ENCODE measurements around the gene MLH3.

The MLH3 gene

DNA sequence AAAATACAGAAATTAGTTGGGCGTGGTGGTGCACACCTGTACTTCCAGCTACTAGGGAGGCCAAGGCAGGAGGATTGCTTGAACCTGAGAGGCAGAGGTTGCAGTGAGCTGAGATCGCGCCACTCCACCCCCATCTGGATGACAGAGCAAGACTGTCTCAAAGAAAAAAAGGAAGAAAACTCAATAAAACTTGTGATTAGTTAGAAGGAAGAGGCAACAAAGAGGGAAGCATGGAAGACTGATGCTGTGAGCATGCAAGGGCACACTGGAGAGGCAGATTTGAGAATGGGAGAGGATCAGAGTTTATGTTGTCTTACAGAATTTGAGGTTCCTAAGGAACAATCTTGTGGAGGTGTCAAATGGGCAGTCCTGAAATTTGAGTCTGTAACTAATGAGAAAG is 15.4 kb upstream of the MLH3 start:
- TF ChIP-seq NFIC (IDR thresholded peaks at IDR 0.05): no peak
- TF ChIP-seq RAD21 (IDR thresholded peaks at IDR 0.05; ENCODE audit: low read depth): no peak
- TF ChIP-seq, protein P1, sequence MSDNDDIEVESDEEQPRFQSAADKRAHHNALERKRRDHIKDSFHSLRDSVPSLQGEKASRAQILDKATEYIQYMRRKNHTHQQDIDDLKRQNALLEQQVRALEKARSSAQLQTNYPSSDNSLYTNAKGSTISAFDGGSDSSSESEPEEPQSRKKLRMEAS (IDR thresholded peaks at IDR 0.05): no peak
- no peak for TF ChIP-seq USF1 (IDR thresholded peaks at IDR 0.05)
- no peak for TF ChIP-seq REST (IDR thresholded peaks at IDR 0.05; ENCODE audit: low read depth)
- no peak for TF ChIP-seq YY1 (IDR thresholded peaks at IDR 0.05; ENCODE audit: low read depth)
- no peak for TF ChIP-seq TCF12 (IDR thresholded peaks at IDR 0.05; ENCODE audit: low read depth)
- no peak for TF ChIP-seq TAF1 (IDR thresholded peaks at IDR 0.05; ENCODE audit: low read depth)
- no peak for TF ChIP-seq FOXM1 (IDR thresholded peaks at IDR 0.05; ENCODE audit: borderline replicate concordance, low read depth)
- no peak for TF ChIP-seq ZBTB7A (IDR thresholded peaks at IDR 0.05; ENCODE audit: low read depth)
- TF ChIP-seq EP300 (IDR thresholded peaks at IDR 0.05; ENCODE audit: borderline replicate concordance): no peak
- no peak for TF ChIP-seq CEBPB (IDR thresholded peaks at IDR 0.05)

GRCh38 chr14:75064205-75064567 is 12.9 kb upstream of the MLH3 start:
- TF ChIP-seq NFIC (IDR thresholded peaks at IDR 0.05) (no peak), EP300 (IDR thresholded peaks at IDR 0.05; ENCODE audit: borderline replicate concordance) (no peak), FOXM1 (IDR thresholded peaks at IDR 0.05; ENCODE audit: borderline replicate concordance, low read depth) (no peak), REST (IDR thresholded peaks at IDR 0.05; ENCODE audit: low read depth) (no peak), USF1 (IDR thresholded peaks at IDR 0.05) (no peak), CREB1 (IDR thresholded peaks at IDR 0.05; ENCODE audit: low read depth) (no peak), TCF12 (IDR thresholded peaks at IDR 0.05; ENCODE audit: low read depth) (no peak), RAD21 (IDR thresholded peaks at IDR 0.05; ENCODE audit: low read depth) (no peak), CEBPB (IDR thresholded peaks at IDR 0.05) (no peak), EGR1 (IDR thresholded peaks at IDR 0.05) (no peak), YY1 (IDR thresholded peaks at IDR 0.05; ENCODE audit: low read depth) (no peak), ZBTB7A (IDR thresholded peaks at IDR 0.05; ENCODE audit: low read depth) (no peak), TAF1 (IDR thresholded peaks at IDR 0.05; ENCODE audit: low read depth) (no peak), TEAD4 (IDR thresholded peaks at IDR 0.05) (no peak)
- TF ChIP-seq, protein P1 (IDR thresholded peaks at IDR 0.05): no peak

DNA sequence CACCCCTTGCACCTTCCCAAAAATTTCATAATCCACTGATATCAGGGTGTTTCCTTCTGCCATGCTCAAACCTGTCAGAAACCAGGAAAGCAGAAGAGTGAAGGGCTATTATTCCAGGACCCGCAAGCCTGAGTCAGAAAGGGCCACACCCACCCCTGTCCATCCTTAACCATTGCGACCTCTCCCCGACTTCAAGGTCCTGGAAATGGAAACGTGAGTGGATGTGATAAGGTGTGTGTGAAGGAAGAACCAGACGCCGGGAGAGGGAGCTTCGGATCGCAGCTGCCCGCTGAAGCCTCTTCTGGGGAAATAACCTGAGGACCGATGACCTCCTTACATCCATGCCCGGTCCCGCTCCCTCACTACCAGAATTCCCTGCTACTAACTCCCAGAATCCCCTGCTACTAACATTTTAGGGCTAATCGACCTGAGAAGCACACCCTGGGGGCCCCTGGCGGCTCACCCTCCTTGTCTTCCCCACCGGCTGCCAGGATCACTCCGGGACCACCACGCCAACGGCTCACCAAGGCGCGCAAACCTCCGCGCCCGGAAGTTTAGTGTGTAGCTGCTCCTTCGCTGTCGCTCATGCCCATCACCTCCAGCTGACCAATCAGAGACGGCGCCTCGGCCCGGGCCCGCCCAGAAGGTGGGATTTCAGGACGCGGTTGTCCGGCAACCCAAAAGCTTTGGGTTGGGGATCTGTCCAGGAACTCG is 12.4 kb upstream of the MLH3 start, which contains the start of gene ACYP1:
TSS of gene ACYP1 (minus strand) at position 534 of the 714 bp plus-strand sequence. CDS start at position 63, 471 bp downstream.
- TF ChIP-seq TAF1 (IDR thresholded peaks at IDR 0.05; ENCODE audit: low read depth) (peak; percentile 56; the same call in 1 of the 2 replicates), USF1 (IDR thresholded peaks at IDR 0.05) (no peak), CREB1 (IDR thresholded peaks at IDR 0.05; ENCODE audit: low read depth) (no peak), TEAD4 (IDR thresholded peaks at IDR 0.05) (0 out of 2 replicates have a peak, but pooled peaks have one; percentile 25), ZBTB7A (IDR thresholded peaks at IDR 0.05; ENCODE audit: low read depth) (no peak), RAD21 (IDR thresholded peaks at IDR 0.05; ENCODE audit: low read depth) (no peak), EGR1 (IDR thresholded peaks at IDR 0.05) (no peak), EP300 (IDR thresholded peaks at IDR 0.05; ENCODE audit: borderline replicate concordance) (no peak), REST (IDR thresholded peaks at IDR 0.05; ENCODE audit: low read depth) (peak; percentile 55), NFIC (IDR thresholded peaks at IDR 0.05) (no peak), TCF12 (IDR thresholded peaks at IDR 0.05; ENCODE audit: low read depth) (0 out of 2 replicates have a peak, but pooled peaks have one; percentile 33), YY1 (IDR thresholded peaks at IDR 0.05; ENCODE audit: low read depth) (no peak)
- TF ChIP-seq, protein P1 (IDR thresholded peaks at IDR 0.05): peak; percentile 71

Data from Ishikawa (cell line).